SU-DHL-6 (cell line): ENCODE data around the gene CATSPERD.

Source experiments
- H2AFZ ChIP-seq: fragments of 200-600 bp; sonication (generic); 2 replicates; pipeline ENCODE4 v1.6.1; 2014; ENCODE audit warnings: low read depth, mild to moderate bottlenecking, moderate library complexity, mixed read lengths, antibody characterized with exemption, low read length; ENCODE audit not compliant: severe bottlenecking
- H3F3A ChIP-seq: fragments of 200-600 bp; shearing (Covaris generic); 2 replicates; pipeline ENCODE4 v1.6.0; 2016; ENCODE audit warnings: antibody characterized with exemption, mild to moderate bottlenecking; ENCODE audit not compliant: insufficient read depth
- H3K27ac ChIP-seq: fragments of 200-600 bp; sonication (generic); 2 replicates; pipeline ENCODE4 v1.5.1; 2016; ENCODE audit warnings: low read depth, mild to moderate bottlenecking, low read length, moderate library complexity, mixed read lengths
- H3K27me3 ChIP-seq: fragments of 200-600 bp; sonication (generic), shearing (Covaris generic); 2 replicates; pipeline ENCODE4 v1.6.0; 2014; ENCODE audit warnings: mild to moderate bottlenecking, low read length
- H3K36me3 ChIP-seq: fragments of 200-600 bp; sonication (generic); 2 replicates; pipeline ENCODE4 v1.6.1; 2014; ENCODE audit warnings: mild to moderate bottlenecking, low read length, mixed read lengths
- H3K4me2 ChIP-seq: fragments of 300-600, 200-600 bp; shearing (Covaris generic), sonication (generic); 2 replicates; pipeline ENCODE4 v1.6.0; 2014; ENCODE audit warnings: low read length, low read depth, mild to moderate bottlenecking; ENCODE audit not compliant: poor library complexity, severe bottlenecking
- H3K4me3 ChIP-seq: fragments of 200-600 bp; sonication (generic); 2 replicates; pipeline ENCODE4 v1.5.1; 2014; ENCODE audit warnings: antibody characterized with exemption, low read length, mild to moderate bottlenecking, mixed read lengths; ENCODE audit not compliant: insufficient read depth, poor library complexity, severe bottlenecking
- H3K79me2 ChIP-seq: fragments of 200-600 bp; sonication (generic); 2 replicates; pipeline ENCODE4 v1.6.1; 2014; ENCODE audit warnings: mild to moderate bottlenecking, low read length, moderate library complexity; ENCODE audit not compliant: insufficient read depth
- H3K9ac ChIP-seq: fragments of 200-600 bp; sonication (generic); 2 replicates; pipeline ENCODE4 v1.7.0; 2014; ENCODE audit warnings: mild to moderate bottlenecking, low read length
- H3K9me2 ChIP-seq: fragments of 200-600 bp; sonication (generic); replicated peaks from 2 replicates; pipeline ENCODE4 v1.6.1; 2014; ENCODE audit warnings: low read length; ENCODE audit not compliant: insufficient read depth
- H3K9me3 ChIP-seq: fragments of 200-600 bp; sonication (generic); 2 replicates; pipeline ENCODE4 v1.6.1; 2014; ENCODE audit warnings: low read length, mixed read lengths; ENCODE audit not compliant: insufficient read depth
- H4K20me1 ChIP-seq: fragments of 200-600 bp; sonication (generic); 2 replicates; pipeline ENCODE4 v1.6.1; 2014; ENCODE audit warnings: low read depth, mild to moderate bottlenecking, antibody characterized with exemption, low read length, moderate library complexity, mixed read lengths
- CTCF ChIP-seq: fragments of 200-600 bp; sonication (generic); IDR thresholded peaks from one replicate; pipeline ENCODE4 v1.5.1; 2017; ENCODE audit warnings: antibody characterized with exemption, mild to moderate bottlenecking, low read length, moderate library complexity; ENCODE audit not compliant: insufficient read depth, poor library complexity, severe bottlenecking
- EZH2phosphoT487 ChIP-seq: fragments of 200-600 bp; sonication (generic), shearing (Covaris generic); conservative IDR thresholded peaks from 2 replicates; pipeline ENCODE4 v1.6.1; 2018; ENCODE audit warnings: mild to moderate bottlenecking, antibody characterized with exemption, low read length, moderate library complexity, mixed read lengths

CATSPERD gene

DNA sequence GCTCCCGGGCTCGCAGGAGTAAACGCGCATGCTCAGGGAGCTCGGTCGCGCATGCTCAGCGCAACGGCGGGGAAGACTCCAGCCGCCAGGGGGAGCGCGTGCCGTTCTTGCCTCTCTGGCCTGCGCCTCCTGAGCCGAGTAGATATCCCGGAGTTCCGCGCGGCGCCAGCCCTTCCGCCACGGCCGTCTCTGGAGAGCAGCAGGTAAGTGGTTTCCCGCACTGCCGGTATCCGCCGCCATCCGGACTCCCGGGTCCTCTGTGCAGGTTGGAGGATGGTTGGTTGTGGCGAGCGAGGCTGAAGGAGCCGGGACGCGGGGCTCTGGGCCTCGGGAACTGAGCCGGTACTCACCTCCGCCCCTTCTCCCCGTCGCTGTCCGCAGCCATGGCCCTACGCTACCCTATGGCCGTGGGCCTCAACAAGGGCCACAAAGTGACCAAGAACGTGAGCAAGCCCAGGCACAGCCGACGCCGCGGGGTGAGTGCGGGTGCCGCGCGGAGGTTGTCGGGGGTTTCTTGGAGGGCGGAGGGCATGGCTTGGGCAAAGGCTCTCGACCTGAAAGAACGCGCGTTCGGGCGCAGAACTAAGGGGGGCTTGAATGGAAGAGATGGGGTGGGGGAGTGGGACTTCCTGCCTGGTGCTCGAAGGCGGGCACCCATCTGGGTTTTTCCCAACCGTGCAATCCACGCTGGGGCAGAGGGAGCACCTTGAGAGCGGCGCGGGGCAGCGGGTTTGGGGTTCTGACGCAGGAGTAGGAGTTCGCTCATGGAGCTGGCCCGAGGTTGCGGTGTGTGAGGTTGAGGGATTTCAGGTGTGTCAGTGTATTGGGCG lies 30.1 kb upstream of the CATSPERD start, which contains the start of gene RPL36:
Gene RPL36, plus strand, starts transcription at position 171 of the 830 bp plus-strand sequence. Its CDS starts 213 bp downstream, at position 384.
- Histone ChIP-seq H2AFZ (peak within 1 kb of the TSS; percentile 93), H3K36me3 (no peaks in the 10 kb centered on the region; the same call in 1 of the 2 replicates), H3K27ac (peak within 1 kb of the TSS; percentile 83), H3K27me3 (no peaks in the 10 kb centered on the region), H3F3A (peaks cover 39% of the 10 kb centered on the region), H3K9me3 (no peaks in the 10 kb centered on the region), H3K79me2 (peaks cover 30% of the 10 kb centered on the region), H3K9ac (peak within 1 kb of the TSS; percentile 95), H3K4me2 (peak within 1 kb of the TSS; percentile 77), H3K9me2 (no peaks in the 10 kb centered on the region), H4K20me1 (no peaks in the 10 kb centered on the region; the same call in 1 of the 2 replicates), H3K4me3 (peak within 1 kb of the TSS; percentile 73)
- TF ChIP-seq CTCF = peak; percentile 86
- no peak for TF ChIP-seq EZH2phosphoT487

GRCh38 chr19:5690955-5691821 lies 29.2 kb upstream of the CATSPERD start:
- peaks cover 30% of the 10 kb centered on the region for H3K79me2 ChIP-seq
- H3K27ac ChIP-seq = peak overlapping the region; percentile 83
- peak overlapping the region; percentile 95 for H3K9ac ChIP-seq
- H4K20me1 ChIP-seq = no peaks in the 10 kb centered on the region; the same call in 1 of the 2 replicates
- peaks cover 40% of the 10 kb centered on the region for H3F3A ChIP-seq
- no peaks in the 10 kb centered on the region for H3K9me3 ChIP-seq
- H3K27me3 ChIP-seq = no peaks in the 10 kb centered on the region
- peak overlapping the region; percentile 73 for H3K4me3 ChIP-seq
- no peaks in the 10 kb centered on the region; the same call in 1 of the 2 replicates for H3K36me3 ChIP-seq
- H3K9me2 ChIP-seq = no peaks in the 10 kb centered on the region
- no peak overlapping the region for H2AFZ ChIP-seq
- peak overlapping the region; percentile 77 for H3K4me2 ChIP-seq
- TF ChIP-seq CTCF = no peak
- TF ChIP-seq EZH2phosphoT487 = no peak

DNA sequence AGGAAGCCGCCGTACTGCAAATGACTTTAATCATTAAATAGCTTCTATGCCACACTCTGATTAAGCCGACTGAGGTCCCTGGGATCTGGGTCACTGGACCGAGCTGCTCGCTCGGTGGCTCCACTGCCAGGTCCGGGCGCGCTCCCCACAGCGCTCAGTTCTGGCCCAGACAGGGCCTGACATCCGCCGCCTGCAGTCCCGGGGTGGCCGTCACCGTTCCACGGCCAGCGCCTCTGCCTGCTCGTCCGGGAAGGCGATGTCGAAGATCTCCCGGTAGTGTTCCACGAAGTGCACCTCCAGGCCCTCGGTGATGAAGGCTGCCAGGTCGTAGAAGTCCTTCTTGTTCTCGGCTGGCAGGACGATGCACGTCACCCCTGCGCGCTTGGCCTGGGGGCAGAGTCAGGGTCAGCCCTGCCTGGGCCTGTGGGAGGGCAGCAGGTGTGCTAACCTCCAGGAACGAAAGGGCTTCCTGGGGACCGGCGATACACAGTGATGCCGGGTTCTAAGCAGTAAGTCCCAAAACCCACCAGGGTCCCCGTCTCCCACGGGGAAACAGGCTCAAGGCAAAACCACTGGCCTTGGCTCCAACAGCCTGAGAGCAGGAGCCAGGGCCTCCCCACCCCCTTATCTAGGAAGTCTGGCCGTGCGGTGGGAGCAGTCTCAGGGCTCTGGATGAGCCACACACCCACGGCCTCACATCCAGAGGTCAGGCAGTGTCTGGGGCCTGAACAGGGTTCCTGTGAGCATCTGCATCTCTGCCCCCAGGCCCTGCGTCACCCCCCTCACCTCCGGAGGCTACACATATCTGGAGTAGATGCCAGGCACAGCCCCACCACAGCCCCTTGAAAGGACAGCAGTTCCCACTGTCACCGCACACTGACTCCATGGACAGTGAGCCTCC lies 28.4 kb upstream of the CATSPERD start:
- no peak for TF ChIP-seq EZH2phosphoT487
- no peak for TF ChIP-seq CTCF
- peak overlapping the region; percentile 83 for H3K27ac ChIP-seq
- H3K79me2 ChIP-seq = peaks cover 30% of the 10 kb centered on the region
- H3K4me2 ChIP-seq = peak overlapping the region; percentile 77
- peak overlapping the region; percentile 95 for H3K9ac ChIP-seq
- H3K9me3 ChIP-seq = no peaks in the 10 kb centered on the region
- no peaks in the 10 kb centered on the region; the same call in 1 of the 2 replicates for H4K20me1 ChIP-seq
- no peak overlapping the region for H2AFZ ChIP-seq
- H3K27me3 ChIP-seq = no peaks in the 10 kb centered on the region
- H3K36me3 ChIP-seq = no peaks in the 10 kb centered on the region; the same call in 1 of the 2 replicates
- peak overlapping the region; percentile 73 for H3K4me3 ChIP-seq
- H3K9me2 ChIP-seq = no peaks in the 10 kb centered on the region
- peaks cover 40% of the 10 kb centered on the region for H3F3A ChIP-seq
